ENCODE data around the gene ANTXR2.

Gene ANTXR2

GRCh38 chr4:80069108-80069836 is 3.8 kb downstream of the ANTXR2 start:
- DNase-seq = no peak

- DNase-seq = no peak
Measured at GRCh38 chr4:80065601-80066000, 7.4 kb downstream of the ANTXR2 start.

GRCh38 chr4:80062527-80062926 is 10.5 kb downstream of the ANTXR2 start:
- no peak for DNase-seq

- no peak for DNase-seq
Measured at GRCh38 chr4:80060804-80061203, 12.2 kb downstream of the ANTXR2 start.

- peak; percentile 28 for DNase-seq
Measured at GRCh38 chr4:80058740-80059139, 14.3 kb downstream of the ANTXR2 start.

GRCh38 chr4:80054375-80054774 is 18.7 kb downstream of the ANTXR2 start:
- no peak for DNase-seq

- no peak for DNase-seq
Measured at GRCh38 chr4:80053140-80053910, 19.7 kb downstream of the ANTXR2 start.

- DNase-seq = no peak
Measured at GRCh38 chr4:80049813-80050534, 23.1 kb downstream of the ANTXR2 start.

GRCh38 chr4:80049402-80049801 is 23.6 kb downstream of the ANTXR2 start:
- DNase-seq = no peak

- DNase-seq = no peak
Measured at GRCh38 chr4:80045786-80046185, 27.2 kb downstream of the ANTXR2 start.

- DNase-seq = no peak
Measured at GRCh38 chr4:80043541-80043940, 29.5 kb downstream of the ANTXR2 start.

GRCh38 chr4:80042821-80043220 is 30.2 kb downstream of the ANTXR2 start:
- no peak for DNase-seq

GRCh38 chr4:80037864-80038263 is 35.2 kb downstream of the ANTXR2 start:
- no peak for DNase-seq

- DNase-seq = peak; percentile 25
Measured at GRCh38 chr4:80036949-80037685, 35.9 kb downstream of the ANTXR2 start.

GRCh38 chr4:80036306-80036705 is 36.7 kb downstream of the ANTXR2 start:
- DNase-seq = no peak

- no peak for DNase-seq
Measured at GRCh38 chr4:80035336-80035735, 37.7 kb downstream of the ANTXR2 start.

GRCh38 chr4:80033581-80033980 is 39.4 kb downstream of the ANTXR2 start:
- DNase-seq = no peak

- DNase-seq = no peak
Measured at GRCh38 chr4:80029364-80029763, 43.7 kb downstream of the ANTXR2 start.

GRCh38 chr4:80027611-80028010 is 45.4 kb downstream of the ANTXR2 start:
- no peak for DNase-seq

GRCh38 chr4:80026100-80026499 is 46.9 kb downstream of the ANTXR2 start:
- no peak for DNase-seq

GRCh38 chr4:80024335-80024734 is 48.7 kb downstream of the ANTXR2 start:
- no peak for DNase-seq

GRCh38 chr4:80022282-80022681 is 50.7 kb downstream of the ANTXR2 start:
- no peak for DNase-seq

Measured in femur (tissue), 1 donor.